Inflammatory macrophage treated with lipopolysaccharide for 4 hours (primary cell): ENCODE data around the gene IL13.
"Not testable (repeated sequence)": the region's sequence is repeated elsewhere in the genome, so short reads cannot be mapped to it uniquely, and the experiment has no call there.

ENCODE experiments used
- DNase-seq: peaks from one replicate; pipeline ENCODE4 v3.0.0-alpha.2; 2020

Gene IL13

DNA sequence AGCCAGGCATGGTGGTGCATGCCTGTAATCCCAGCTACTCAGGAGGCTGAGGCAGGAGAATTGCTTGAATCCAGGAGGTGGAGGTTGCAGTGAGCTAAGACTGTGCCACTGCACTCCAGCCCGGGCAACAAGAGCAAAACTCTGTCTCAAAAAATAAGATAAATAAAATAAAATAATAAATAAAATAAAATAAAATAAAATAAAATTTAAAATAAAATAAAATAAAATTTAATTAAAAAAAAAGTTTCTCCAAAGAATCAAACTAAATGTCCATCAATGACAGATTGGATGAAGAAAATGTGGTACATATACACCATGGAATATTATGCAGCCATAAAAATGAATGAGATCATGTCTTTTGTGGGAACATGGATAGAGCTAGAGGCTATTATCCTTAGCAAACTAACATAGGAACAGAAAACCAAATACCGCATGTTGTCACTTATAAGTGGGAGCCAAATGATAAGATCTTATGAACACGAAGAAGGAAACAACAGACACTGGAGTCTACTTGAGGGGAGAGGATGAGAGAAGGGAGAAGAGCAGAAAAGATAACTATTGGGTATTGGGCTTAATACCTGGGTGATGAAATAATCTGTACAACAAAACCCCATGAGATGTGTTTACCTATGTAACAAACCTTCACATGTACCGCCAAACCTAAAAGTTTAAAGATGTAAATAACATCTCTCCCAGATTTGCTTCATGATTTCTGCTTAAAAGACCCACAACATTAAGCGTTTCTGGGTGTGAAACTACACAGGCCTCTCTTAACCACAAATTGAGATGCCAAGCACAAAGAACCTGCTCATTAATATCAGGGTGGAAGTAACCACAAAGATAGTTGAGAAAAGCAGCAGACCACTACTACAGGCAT, 34.0 kb downstream of the IL13 start:
- DNase-seq, result not testable (repeated sequence)

DNA sequence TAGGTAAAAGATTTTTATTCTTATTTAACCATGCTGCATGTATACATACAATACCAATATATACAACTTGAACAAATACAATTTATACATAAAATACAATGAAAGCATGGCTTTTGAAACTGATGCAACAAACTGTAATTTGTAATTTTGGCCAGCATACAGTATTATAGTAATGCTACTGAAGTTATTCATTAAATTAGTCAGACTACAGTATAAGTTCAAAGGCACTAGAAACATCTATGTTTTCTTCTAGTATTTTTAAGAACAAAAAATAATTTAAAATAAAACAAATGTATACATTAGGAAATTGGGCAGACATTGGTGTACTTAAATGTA, 34.6 kb downstream of the IL13 start:
- DNase-seq, result no peak

DNA sequence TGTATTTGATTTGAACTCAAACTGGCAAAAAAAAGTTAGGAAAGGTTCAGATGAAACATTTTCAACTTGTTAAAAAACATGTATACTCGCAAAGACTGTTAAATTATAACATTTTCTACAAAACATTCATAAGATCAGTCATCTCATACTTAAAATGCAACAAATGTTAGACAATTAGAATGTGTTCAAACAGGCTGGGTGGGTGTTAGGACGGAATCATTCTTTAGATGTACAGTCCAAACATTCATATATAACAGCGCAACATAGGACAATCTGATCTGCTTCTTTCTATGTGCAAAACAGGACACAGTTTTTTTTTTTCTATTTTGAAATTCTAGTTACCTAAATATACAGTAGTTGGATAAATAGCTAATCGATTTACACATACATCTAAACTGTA, 38.0 kb downstream of the IL13 start:
- DNase-seq, result no peak

DNA sequence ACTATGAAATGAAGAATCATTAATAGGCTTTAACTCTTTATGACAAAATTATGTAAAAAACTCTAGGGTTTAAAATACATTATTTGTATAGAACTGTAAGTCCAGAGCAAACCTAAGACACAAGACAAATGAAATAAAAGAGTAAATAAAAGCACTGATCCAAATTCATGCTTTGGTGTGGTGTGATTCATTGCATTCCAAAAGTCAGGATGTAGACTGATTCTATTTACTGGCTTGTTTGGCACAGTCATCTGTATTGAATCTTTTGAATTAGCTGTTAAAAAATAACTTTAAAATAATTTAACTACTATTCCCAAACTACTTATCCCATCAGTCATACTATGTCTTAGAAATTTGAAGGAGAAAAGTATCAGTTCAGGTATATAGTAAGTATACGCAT, 46.9 kb downstream of the IL13 start:
- DNase-seq, result no peak

DNA sequence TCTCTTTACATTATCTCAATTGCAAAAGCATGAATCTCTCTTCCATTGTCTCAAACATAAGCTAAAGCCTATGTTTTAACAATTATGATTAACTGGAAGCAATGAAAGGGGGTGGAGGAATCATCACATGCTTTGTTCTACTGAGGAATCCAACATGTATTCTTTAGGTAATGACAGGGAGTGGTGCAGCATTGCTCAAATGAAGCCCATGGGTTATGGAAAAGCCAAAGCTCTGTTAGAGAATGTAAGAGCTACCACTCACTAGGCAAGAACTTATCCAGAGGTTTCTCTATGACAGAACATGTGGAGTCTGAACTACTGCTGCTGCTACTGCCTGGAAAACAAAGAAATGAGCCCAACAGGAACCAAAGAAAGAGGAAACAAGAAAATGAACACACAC, 50.7 kb downstream of the IL13 start:
- DNase-seq, result no peak
